GM03348 (cell line): ENCODE results near the gene FBXO47.

Source experiments
- DNase-seq: peaks from one replicate; pipeline ENCODE4 v3.0.0; 2012; ENCODE audit warnings: low spot score

Gene FBXO47

DNA sequence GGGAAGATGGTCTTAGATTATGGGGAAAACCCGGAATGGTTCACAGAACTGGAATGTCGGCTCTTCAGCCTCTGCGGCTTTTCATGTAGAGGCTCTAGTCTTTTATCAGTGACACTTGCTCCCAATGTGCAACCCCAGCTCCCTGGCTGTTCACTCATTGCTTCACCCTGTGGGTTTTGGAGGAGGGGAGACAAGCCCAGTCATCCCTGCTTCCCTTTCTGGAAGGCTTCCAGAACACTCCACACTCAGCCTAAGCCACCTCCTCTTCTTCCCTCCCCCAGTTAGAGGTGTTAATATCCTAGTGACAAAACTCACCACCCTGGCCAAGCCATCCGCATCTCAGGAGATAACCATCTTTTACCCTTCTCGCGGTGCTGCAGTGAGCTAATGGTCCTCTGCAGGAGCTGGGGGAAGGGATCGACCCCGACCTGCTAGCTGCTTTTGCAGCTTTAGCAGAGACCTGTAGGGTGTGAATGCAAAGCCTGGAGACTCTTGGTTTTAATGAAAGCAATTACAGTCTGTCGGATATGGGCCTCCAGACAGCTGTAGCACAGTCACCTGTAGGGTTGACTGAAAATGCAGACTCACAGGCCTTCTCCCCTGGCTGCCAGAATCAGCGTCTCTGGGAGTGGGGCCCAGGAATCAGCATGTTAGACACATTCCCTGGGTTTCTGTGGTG, 66.1 kb downstream of the FBXO47 start:
- DNase-seq: peak; percentile 95

DNA sequence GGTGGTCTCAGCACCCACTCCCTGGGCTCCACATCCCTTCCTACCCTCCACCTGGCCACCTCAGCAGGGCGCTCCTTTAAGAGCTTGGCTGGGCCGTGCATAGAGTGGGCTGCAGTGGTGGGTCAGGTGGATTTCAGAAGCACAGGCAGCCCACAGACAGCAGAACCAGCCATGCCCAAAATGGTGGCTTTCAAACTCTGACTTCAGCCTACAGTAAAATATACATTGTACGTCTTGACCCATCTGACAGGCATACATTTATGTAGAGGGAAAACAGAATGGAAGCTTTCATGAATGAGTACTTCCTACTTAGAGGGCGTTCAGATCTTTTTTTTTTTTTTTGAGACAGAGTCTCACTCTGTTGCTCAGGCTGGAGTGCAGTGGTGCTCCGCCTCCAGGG, 67.8 kb downstream of the FBXO47 start:
- no peak for DNase-seq

DNA sequence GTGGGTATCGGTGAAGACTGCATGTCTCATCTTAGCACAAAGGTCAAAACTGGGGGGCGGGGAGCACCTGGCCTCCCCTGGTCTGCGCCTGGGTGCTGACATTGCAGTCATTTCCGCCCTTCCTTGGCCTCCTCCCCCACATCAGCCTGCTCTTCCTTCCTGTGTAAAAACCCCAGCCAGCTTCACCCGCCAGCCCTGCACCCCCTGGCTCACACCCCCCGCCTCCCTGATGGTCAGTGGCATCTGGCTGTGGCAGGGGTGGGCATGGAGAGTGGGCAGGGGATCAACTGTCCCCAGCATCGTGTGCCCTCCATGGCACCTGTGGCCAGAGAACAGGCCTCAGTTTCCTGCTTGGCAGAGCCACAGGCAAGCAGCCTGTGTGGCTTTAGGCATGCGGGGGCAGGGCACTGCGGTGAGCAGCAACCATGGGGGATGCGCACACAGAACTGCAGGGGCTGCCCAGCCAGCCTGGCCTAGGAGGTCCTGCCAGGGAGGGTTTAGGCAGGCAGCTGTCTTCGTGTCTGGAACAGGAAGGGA, 68.3 kb downstream of the FBXO47 start:
- no peak for DNase-seq

DNA sequence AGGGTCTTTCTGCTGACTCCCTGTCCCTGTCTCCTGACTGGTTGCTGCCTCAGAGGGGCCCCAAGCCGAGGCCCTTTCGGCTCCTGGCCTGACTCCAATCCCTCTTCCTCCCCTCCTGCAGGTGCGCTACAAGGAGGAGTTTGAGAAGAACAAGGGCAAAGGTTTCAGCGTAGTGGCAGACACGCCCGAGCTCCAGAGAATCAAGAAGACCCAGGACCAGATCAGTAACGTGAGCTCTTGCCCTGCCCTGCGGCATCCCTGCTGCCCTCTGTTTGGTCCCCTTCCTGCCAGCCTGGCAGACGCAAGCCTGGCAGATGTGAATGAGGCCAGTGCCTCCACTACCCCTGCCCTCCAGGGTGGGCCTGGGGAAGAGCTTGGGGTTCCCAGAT, 68.9 kb downstream of the FBXO47 start:
- DNase-seq: no peak

DNA sequence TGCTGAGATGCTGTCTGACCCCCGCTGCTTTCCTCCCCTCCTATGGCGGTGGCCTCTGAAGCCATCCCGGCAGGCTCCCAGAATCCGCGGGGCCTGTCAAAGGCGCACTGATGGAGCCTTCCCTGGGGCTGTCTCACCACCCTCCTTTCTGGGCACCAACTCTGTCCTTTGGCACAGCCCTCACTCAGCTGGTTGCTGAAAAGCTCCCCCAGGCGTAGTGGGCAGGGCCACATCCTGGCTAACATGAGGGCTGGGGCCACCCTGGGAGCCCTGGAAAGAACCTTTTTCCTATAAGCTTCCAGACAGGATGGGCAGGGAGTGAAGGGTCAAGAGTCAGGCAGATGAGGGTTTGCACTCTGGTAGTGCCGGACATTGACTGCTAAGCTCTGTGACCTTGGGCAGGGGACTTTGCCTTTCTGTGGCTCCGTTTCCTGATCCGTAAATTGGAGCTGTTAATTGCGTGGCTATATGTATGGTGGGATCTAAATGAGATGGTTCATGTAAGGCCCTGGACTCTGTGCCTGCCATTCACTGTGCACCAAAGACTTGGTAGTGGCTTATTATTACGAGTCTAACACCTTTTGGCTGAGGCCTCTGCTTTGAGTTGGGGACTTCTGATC, 69.4 kb downstream of the FBXO47 start:
- no peak for DNase-seq

DNA sequence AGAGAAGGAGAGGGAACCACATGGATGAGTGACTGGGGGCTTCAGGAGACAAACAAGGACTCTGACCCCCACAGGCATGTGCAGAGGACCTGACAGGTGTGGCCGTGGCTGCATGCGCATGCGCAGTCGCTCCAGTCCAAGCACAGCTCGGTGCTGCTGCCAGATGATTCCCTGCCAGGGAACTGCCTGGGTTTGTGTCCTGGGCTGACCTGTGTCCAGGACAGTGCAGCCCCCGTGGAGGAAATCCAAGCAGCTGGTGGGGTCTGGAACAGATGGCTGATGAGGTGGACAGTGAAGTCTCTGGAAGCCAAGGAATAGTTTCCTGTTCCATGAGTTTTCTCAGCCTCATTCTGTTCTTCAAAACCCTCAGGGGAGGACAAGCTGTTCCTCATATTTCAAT, 70.0 kb downstream of the FBXO47 start:
- DNase-seq: no peak

DNA sequence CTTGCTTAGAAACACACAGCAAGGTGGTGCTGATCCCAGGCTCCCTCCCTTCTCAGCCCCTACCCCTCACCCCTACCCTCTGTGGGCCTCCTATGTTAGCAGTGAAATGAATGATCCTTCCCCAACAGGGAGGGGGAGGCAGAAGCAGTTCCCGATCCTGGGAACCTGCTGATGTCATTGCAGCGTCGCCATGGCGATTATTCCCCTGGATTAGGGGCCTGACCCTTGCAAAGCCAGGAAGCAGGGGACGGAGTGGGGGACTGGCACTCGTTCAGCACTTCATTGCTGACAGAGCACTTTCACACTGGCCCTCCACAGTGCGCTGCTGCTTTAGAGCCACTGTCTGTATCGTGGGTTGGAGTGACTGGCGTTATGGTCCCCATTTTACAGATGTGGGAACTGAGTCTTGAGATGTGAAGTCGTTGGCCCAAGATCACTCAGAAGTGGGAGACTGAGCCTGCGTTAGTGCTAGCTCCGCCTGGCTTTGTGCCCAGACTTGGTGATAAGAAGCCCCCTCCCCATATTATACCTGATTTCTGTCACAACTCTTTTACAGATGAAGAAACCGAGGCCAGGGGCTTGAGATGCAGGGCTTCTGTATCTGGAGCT, 70.8 kb downstream of the FBXO47 start:
- no peak for DNase-seq

DNA sequence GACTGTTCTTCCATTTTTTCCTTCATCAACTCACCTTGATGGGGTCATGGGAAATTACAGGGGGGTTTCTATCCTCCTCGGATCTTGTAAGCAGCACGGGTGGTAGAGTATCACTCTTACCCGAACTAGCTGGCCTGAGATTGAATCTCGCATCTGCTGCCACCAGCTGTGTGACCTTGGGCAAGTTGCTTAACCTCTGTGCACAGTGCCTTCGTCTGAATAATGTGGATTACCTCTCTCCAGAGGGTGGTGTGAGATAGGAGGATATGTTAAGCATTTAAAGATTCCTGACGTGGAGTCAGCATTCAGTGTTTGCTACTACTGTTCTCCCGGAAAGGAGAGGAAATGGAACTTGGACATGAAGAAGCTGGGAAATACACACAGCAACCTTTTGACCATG, 72.9 kb downstream of the FBXO47 start:
- no peak for DNase-seq

DNA sequence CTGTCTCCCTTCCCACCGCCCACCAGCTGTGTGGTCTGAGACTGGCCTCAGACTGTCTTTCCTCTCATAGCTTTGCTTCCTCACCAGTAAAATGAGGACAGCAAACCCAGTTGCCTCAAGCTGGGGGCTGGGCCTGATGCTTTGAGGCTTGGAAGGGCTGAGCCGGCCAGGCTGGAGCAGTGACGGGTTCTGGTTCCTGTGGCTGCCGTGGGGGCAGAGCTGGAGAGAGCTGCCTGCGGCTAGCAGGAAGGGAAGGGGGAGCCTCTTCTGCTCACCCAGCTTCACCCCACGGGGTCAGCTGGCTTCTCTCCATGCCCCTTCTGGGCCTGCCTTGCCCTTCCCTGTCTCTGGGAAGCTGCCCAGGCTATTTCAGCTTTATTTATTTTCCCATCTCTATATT, 73.6 kb downstream of the FBXO47 start:
- DNase-seq: peak; percentile 38

DNA sequence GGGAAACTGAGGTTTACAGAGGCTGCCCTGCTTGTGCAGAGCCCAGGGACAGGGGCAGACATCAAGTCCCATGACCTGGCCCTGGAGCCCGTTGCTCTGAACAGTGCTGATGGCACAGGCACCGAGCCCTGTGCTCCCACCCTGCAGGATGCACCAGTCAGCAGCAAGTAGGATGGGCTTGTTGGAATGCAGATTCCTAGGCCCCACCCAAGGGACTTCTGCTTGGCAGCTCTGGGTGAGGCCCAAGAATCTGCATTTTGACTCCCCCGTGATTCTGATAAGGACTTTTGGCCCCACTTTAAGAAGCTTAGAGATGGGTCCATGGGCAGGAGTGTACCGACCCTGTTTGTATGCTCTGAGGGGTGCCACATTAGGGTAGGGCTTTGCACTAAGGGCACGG, 74.1 kb downstream of the FBXO47 start:
- DNase-seq: no peak

DNA sequence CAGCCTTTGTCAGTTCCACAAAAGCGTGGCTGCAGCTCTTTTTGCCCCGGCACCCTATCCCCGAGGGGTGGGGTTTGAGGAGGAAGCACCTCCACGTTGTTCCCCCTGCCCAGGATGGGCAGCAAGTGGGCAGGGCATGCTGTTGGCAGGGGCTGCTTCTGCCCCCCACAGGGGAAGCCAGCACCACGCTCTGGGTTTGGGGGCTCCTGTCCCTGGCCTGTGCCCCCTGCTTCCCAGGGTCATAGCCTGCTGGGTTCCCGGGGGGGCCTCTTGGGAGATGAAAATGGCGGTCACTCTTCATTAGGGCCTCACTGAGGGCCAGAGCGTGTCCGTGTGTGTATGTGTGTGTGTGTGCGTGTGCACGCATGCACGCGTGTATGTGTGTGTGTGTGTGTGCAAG, 74.6 kb downstream of the FBXO47 start:
- DNase-seq: no peak

DNA sequence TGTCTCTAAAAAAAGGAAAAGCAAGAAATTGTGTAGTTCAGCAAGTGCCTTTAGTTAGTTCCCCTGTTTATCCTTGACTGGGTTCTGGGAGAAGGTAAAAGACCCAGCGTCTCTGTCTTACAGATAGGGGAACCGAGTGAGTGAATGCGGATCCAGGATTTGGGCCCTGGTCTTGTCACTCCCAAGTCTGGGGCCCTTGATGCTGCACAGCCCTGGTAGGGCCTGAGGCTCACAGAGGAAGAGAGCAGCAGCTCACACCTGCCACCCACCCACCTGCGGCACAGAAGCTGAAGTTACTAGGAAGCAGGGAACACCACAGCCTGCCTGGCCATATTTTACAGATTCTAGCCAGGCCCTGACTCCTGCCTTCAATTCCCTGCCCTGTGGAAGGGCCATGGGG, 75.1 kb downstream of the FBXO47 start:
- DNase-seq: no peak

DNA sequence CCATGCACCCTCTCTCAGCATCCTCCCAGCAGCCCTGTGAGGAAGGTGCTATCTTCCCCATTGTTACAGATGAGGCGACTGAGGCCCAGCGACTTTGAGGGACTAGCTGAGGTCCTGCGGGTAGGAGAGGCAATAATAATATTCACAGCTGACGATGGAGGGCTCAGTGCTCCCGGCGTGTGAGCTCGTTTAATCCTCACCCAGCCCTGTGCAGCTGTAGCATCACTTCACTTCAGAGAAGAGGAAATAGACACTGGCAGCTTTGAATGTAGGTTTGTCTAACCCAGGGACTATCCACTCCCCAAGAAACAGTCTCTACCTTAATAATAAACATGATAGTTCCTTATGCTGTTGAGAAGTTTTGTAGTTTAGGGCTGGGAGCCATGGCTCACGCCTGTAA, 75.8 kb downstream of the FBXO47 start:
- DNase-seq: no peak

DNA sequence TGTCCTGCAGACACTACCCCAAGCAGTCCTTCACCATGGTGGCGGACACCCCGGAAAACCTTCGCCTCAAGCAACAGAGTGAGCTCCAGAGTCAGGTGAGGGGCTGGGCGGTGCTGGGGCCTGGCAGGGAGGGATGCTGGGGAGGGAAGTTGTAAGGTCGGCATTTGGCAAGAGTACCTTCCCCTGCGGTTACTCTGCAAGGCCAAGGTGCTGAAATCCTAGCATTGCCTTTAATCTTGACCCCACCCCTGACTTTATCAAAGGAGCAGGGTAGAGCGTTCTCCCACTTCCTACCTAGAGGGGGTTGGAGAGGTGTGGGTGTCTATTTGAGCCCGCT, 76.8 kb downstream of the FBXO47 start:
- no peak for DNase-seq

DNA sequence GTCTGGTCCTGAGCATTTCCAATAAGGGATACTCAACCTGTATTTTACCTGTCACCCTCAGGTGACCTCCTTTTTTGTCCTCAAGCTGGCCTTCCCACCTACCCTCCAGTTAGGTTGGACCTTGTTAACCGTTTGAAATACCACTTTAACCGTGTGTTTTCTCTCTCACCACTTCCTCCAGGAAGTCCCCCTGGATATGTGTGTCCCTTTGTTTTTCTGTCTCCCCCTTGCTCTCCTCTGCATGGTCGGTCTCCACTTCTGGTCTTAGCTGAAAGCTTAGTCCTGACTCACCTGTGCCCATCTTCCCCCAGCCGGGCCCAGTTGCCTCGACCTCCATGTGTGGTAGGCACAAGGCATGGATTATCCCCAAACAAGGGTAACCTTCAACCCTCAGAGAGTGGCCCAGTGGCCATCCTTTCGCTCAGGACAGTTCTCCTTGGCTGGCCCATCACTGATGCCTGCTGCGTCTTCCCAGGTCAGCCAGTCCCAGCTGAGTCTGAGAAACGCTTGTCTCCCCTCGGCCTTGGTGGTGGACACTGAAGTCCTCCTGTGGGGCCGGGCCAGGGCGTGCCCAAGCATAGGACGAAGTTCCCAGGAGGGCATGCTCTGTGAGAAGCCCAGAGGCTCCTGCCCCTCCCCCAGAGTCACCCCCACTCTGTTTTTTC, 77.3 kb downstream of the FBXO47 start:
- DNase-seq: no peak

DNA sequence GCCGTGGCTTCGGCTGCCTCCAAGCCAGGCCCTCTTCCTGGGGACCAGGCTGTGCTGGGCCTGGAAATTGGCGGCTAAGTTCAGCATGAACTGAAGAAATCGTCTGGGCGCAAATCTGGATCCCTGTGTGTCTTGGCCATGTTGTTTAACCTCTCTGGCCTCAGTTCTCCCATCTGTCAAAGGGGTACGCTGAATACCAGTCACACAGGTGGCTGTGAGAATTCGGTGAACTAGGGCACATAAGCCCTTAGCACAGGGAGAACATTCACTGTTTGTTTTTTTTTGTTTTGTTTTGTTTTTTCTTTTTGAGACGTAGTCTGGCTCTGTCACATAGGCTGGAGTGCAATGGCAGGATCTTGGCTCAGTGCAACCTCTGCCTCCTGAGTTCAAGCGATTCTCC, 78.4 kb downstream of the FBXO47 start:
- DNase-seq: no peak

DNA sequence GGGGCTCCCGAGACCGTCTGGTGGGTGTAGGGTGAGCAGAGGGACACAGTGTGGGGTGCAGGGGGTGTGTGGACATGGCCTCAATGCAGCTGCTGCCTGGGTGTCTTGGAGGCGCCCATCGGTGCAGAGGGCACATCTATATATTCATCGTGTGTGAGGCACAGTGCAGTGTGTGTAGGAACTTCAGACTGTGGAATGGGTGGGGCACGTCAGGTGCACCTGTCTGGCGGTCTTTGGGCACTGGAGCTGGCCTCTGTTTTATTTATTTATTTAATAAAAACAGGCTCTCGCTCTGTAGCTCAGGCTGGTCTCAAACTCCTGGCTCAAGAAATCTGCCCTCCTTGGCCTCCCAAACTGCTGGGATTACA, 80.6 kb downstream of the FBXO47 start:
- no peak for DNase-seq
